ENCODE data around the gene ARL15. TPM values are rescaled to one million over a fixed set of nuclear protein-coding genes. Genes with fewer than 3 reads are reported as not detected.

Gene ARL15
- total RNA-seq, 4 donors from 2014 or later, result 8.5 to 19.1 (median 12.0) TPM

GRCh38 chr5:54187694-54188093 lies 122.7 kb downstream of the ARL15 start:
- intact Hi-C loops (cut with DNase I), result no loop called here
- Histone ChIP-seq H3K27ac (no peak overlapping the region), H3K4me3 (no peak overlapping the region), H3K9me3 (no peaks in the 10 kb centered on the region), H3K27me3 (no peaks in the 10 kb centered on the region), H3K36me3 (no peaks in the 10 kb centered on the region), H3K4me1 (peaks cover 0 to 12% (median 0%) of the 10 kb centered on the region in 3 donors)
- no peak for DNase-seq
- TF ChIP-seq CTCF (IDR thresholded peaks at IDR 0.05), result no peak
- no peak for TF ChIP-seq POLR2A (IDR thresholded peaks at IDR 0.05)

GRCh38 chr5:54186912-54187445 lies 123.4 kb downstream of the ARL15 start:
- intact Hi-C loops (cut with DNase I), result no loop called here
- Histone ChIP-seq H3K27ac (no peak overlapping the region), H3K4me3 (no peak overlapping the region), H3K9me3 (no peaks in the 10 kb centered on the region), H3K4me1 (peaks cover 0 to 12% (median 0%) of the 10 kb centered on the region in 3 donors), H3K36me3 (no peaks in the 10 kb centered on the region), H3K27me3 (no peaks in the 10 kb centered on the region)
- WGBS, 2 donors, result 47 to 83% methylated on average over 2 of the region's 2 CpGs
- TF ChIP-seq CTCF (IDR thresholded peaks at IDR 0.05), result no peak
- TF ChIP-seq POLR2A (IDR thresholded peaks at IDR 0.05), result no peak
- DNase-seq, result no peak

GRCh38 chr5:54186108-54186507 lies 124.3 kb downstream of the ARL15 start:
- Histone ChIP-seq H3K4me1 (peaks cover 0 to 12% (median 0%) of the 10 kb centered on the region in 3 donors), H3K36me3 (no peaks in the 10 kb centered on the region), H3K9me3 (no peaks in the 10 kb centered on the region), H3K27ac (no peak overlapping the region), H3K4me3 (no peak overlapping the region), H3K27me3 (no peaks in the 10 kb centered on the region)
- 89 to 92% methylated on average over 8 of the region's 8 CpGs for WGBS, 2 donors
- intact Hi-C loops (cut with DNase I), result no loop called here
- TF ChIP-seq POLR2A (IDR thresholded peaks at IDR 0.05) (no peak), CTCF (IDR thresholded peaks at IDR 0.05) (no peak)
- no peak for DNase-seq

- intact Hi-C loops (cut with DNase I), result no loop called here
- H3K4me1 ChIP-seq, result peaks cover 0 to 12% (median 0%) of the 10 kb centered on the region in 3 donors
- DNase-seq, result no peak
- 83 to 85% methylated on average over 2 of the region's 2 CpGs for WGBS, 2 donors
- no peaks in the 10 kb centered on the region for H3K9me3 ChIP-seq
- H3K27me3 ChIP-seq, result no peaks in the 10 kb centered on the region
- TF ChIP-seq CTCF (IDR thresholded peaks at IDR 0.05), result no peak
- no peak for TF ChIP-seq POLR2A (IDR thresholded peaks at IDR 0.05)
- H3K36me3 ChIP-seq, result no peaks in the 10 kb centered on the region
- no peak overlapping the region for H3K4me3 ChIP-seq
- no peak overlapping the region for H3K27ac ChIP-seq
These were observed 125.6 kb downstream of the ARL15 start for GRCh38 chr5:54184806-54185205.

GRCh38 chr5:54180630-54181031 lies 129.7 kb downstream of the ARL15 start:
- Histone ChIP-seq H3K9me3 (no peaks in the 10 kb centered on the region), H3K4me1 (peaks cover 0 to 24% (median 3%) of the 10 kb centered on the region in 3 donors), H3K4me3 (no peak overlapping the region), H3K27me3 (no peaks in the 10 kb centered on the region), H3K36me3 (no peaks in the 10 kb centered on the region), H3K27ac (no peak overlapping the region)
- no peak for DNase-seq
- intact Hi-C loops (cut with DNase I), result no loop called here
- WGBS, 2 donors, result 68 to 78% methylated on average over 7 of the region's 7 CpGs
- TF ChIP-seq POLR2A (IDR thresholded peaks at IDR 0.05), result no peak
- TF ChIP-seq CTCF (IDR thresholded peaks at IDR 0.05), result no peak

All from esophagus squamous epithelium (tissue), 5 donors.